Measurements from ENCODE around the gene PAX9. TPM values are rescaled to one million over a fixed set of nuclear protein-coding genes. Genes with fewer than 3 reads are reported as not detected.

PAX9 gene
- total RNA-seq, 8 experiments from 2014 or later, result 0.16 to 7.1 (median 1.1) TPM

DNA sequence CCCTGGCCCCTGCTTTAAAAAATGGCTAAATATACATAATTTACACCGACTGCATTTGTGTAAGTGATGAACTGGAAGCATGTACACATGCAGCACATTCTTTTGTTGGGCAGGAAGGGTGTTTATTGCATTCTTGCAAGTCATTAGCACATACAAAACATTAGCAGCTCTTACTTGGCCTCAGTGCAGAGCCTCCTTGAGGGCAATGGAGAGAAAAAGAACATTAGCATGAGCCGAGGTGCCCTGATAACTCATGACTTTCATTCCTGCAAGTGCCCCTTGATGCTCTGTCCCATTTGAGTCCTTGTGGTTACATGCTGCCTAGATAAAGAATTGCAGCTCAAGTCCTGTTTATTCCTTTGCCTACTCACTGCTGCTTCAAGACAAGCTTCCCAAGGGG, 61.9 kb downstream of the PAX9 start:
- Histone ChIP-seq H3K4me3 (no peak overlapping the region), H3K27ac (no peak overlapping the region), H3K4me1 (replicated peaks in 1 of 2) (no peaks in the 10 kb centered on the region)
- in situ Hi-C loops (cut with MboI; ENCODE audit: low pct_unique_long_range_greater_than_20kb in 2 of 9, low sequenced_read_pairs in 9 of 9, unreplicated experiment in 9 of 9), result no loop called here
- peak in 3 of 8 experiments; percentile 92 to 98 (median 95) for ATAC-seq (replicated peaks in 6 of 8)
- WGBS, 10 experiments, result 0 to 100% (median 29%) methylated on average over 1 to 2 of the region's 2 CpGs; no CpG with 5 or more reads in 2 of the 10 experiments

- in situ Hi-C loops (cut with MboI; ENCODE audit: low pct_unique_long_range_greater_than_20kb in 2 of 9, low sequenced_read_pairs in 9 of 9, unreplicated experiment in 9 of 9), result no loop called here
- Histone ChIP-seq H3K27ac (no peak overlapping the region), H3K4me1 (replicated peaks in 1 of 2) (no peaks in the 10 kb centered on the region), H3K4me3 (no peak overlapping the region)
- peak in 3 of 8 experiments; percentile 10 to 45 (median 21) for ATAC-seq (replicated peaks in 6 of 8)
Observed at GRCh38 chr14:36724162-36724561, 62.5 kb downstream of the PAX9 start.

DNA sequence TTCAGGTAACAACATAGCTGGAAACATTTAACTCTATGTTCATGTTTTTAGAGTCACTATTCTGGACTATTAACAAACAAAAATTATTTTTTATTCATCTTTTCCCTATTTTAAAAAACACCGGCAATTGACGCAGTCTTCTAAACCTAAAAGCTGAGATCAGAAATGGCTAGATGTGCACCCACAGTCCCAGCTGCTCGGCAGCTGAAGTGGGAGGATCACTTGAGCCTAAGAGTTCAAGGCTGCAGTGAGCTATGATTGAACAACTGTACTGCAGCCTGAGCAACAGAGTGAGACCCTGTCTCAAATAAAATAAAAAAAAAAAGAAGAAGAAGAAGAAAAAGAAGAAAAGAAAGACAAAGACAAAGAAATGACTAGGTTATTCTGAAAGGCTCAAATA, 64.5 kb downstream of the PAX9 start:
- Histone ChIP-seq H3K27ac (no peak overlapping the region), H3K4me3 (no peak overlapping the region), H3K4me1 (replicated peaks in 1 of 2) (no peaks in the 10 kb centered on the region)
- in situ Hi-C loops (cut with MboI; ENCODE audit: low pct_unique_long_range_greater_than_20kb in 2 of 9, low sequenced_read_pairs in 9 of 9, unreplicated experiment in 9 of 9), result no loop called here
- ATAC-seq (replicated peaks in 6 of 8), result no peak
- 52 to 100% (median 86%) methylated on average over 1 to 3 of the region's 3 CpGs; no CpG with 5 or more reads in 2 of the 10 experiments for WGBS, 10 experiments

Other genes starting within 250 kb of the PAX9 start
- under 1 TPM in 2 of 8 experiments, not detected in 6; 0.10 to 0.52 TPM for gene NKX2-1, start 141.6 kb upstream of the PAX9 start, total RNA-seq
- gene NKX2-8, start 79.2 kb upstream of the PAX9 start, total RNA-seq, result under 1 TPM in 4 of 8 experiments, not detected in 4; 0.11 to 0.57 (median 0.39) TPM